UCSD-AML1 (cell line): Measurements from ENCODE around the gene XYLB.
"Not testable (repeated sequence)": the region's sequence is repeated elsewhere in the genome, so short reads cannot be mapped to it uniquely, and the experiment has no call there.

Source experiments
- DNase-seq: peaks from one replicate; lab custom pipeline; 2025; ENCODE audit not compliant: unreplicated experiment; lab: John Stamatoyannopoulos, UW

The XYLB gene

GRCh38 chr3:38386992-38387750, 40.6 kb downstream of the XYLB start:
- no peak for DNase-seq

- no peak for DNase-seq
These were observed 41.3 kb downstream of the XYLB start for GRCh38 chr3:38387862-38388261.

- no peak for DNase-seq
These were observed 46.1 kb downstream of the XYLB start for GRCh38 chr3:38392604-38393163.

GRCh38 chr3:38396239-38396638, 49.7 kb downstream of the XYLB start:
- no peak for DNase-seq

- no peak for DNase-seq
These were observed 50.3 kb downstream of the XYLB start for GRCh38 chr3:38396861-38397260.

- peak; percentile 41 for DNase-seq
These were observed 50.7 kb downstream of the XYLB start for GRCh38 chr3:38397320-38397719.

GRCh38 chr3:38401246-38401962, 54.8 kb downstream of the XYLB start:
- DNase-seq, result no peak

GRCh38 chr3:38404286-38404685, 57.7 kb downstream of the XYLB start:
- DNase-seq, result no peak

GRCh38 chr3:38411591-38411990, 65.0 kb downstream of the XYLB start:
- no peak for DNase-seq

GRCh38 chr3:38420758-38421157, 74.2 kb downstream of the XYLB start:
- not testable (repeated sequence) for DNase-seq

- DNase-seq, result no peak
These were observed 75.2 kb downstream of the XYLB start for GRCh38 chr3:38421679-38422336.

GRCh38 chr3:38426798-38427426, 80.3 kb downstream of the XYLB start:
- DNase-seq, result not testable (repeated sequence)

GRCh38 chr3:38432871-38433658, 86.5 kb downstream of the XYLB start:
- not testable (repeated sequence) for DNase-seq

- DNase-seq, result not testable (repeated sequence)
These were observed 87.1 kb downstream of the XYLB start for GRCh38 chr3:38433661-38434060.

GRCh38 chr3:38438436-38439069, 92.0 kb downstream of the XYLB start:
- peak; percentile 24 for DNase-seq

GRCh38 chr3:38443205-38443604, 96.6 kb downstream of the XYLB start:
- not testable (repeated sequence) for DNase-seq

- DNase-seq, result no peak
These were observed 99.6 kb downstream of the XYLB start for GRCh38 chr3:38446085-38446686.

GRCh38 chr3:38446812-38447211, 100.2 kb downstream of the XYLB start:
- no peak for DNase-seq

- no peak for DNase-seq
These were observed 104.3 kb downstream of the XYLB start for GRCh38 chr3:38450853-38451252.
